Neuronal stem cell (in vitro differentiated cells): ENCODE measurements around the gene RAVER1.

Experiments used
- DNase-seq: peaks from one replicate; pipeline ENCODE4 v3.0.0-alpha.2; 2013; ENCODE audit warnings: low spot score
- H2AFZ ChIP-seq: one replicate; pipeline ENCODE4 v1.6.1; 2013; ENCODE audit warnings: mild to moderate bottlenecking, low read length, inconsistent platforms
- H2AK5ac ChIP-seq: 2 replicates; pipeline ENCODE4 v1.6.1; 2013; ENCODE audit warnings: low read depth, mild to moderate bottlenecking, inconsistent platforms, low read length, moderate library complexity, mixed read lengths
- H2BK120ac ChIP-seq: 2 replicates; pipeline ENCODE4 v1.6.1; 2013; ENCODE audit warnings: low read depth, mild to moderate bottlenecking, inconsistent platforms, low read length, moderate library complexity, mixed read lengths
- H2BK12ac ChIP-seq: one replicate; pipeline ENCODE4 v1.6.1; 2013; ENCODE audit warnings: low read length, inconsistent platforms
- H2BK15ac ChIP-seq: 2 replicates; pipeline ENCODE4 v1.6.1; 2013; ENCODE audit warnings: mild to moderate bottlenecking, low read length, inconsistent platforms, mixed read lengths
- H2BK5ac ChIP-seq: one replicate; pipeline ENCODE4 v1.6.1; 2013; ENCODE audit warnings: inconsistent platforms, mild to moderate bottlenecking, low read length, moderate library complexity
- H3K14ac ChIP-seq: one replicate; pipeline ENCODE4 v1.6.1; 2013; ENCODE audit warnings: low read length, inconsistent platforms
- H3K18ac ChIP-seq: 2 replicates; pipeline ENCODE4 v1.6.1; 2013; ENCODE audit warnings: low read length, inconsistent platforms
- H3K23ac ChIP-seq: 2 replicates; pipeline ENCODE4 v1.6.1; 2013; ENCODE audit warnings: low read depth, mild to moderate bottlenecking, mixed read lengths, low read length, inconsistent platforms; ENCODE audit not compliant: poor library complexity
- H3K27ac ChIP-seq: replicated peaks from 3 replicates; pipeline ENCODE4 v1.5.1; 2013; ENCODE audit warnings: low read length, inconsistent platforms
- H3K27me3 ChIP-seq, 3 experiments: 2 replicates each; pipeline ENCODE4 v1.6.1; 2013; ENCODE audit warnings: low read length in 3 of 3, mild to moderate bottlenecking in 2 of 3, inconsistent platforms in 1 of 3, low read depth in 1 of 3, mixed read lengths in 1 of 3, moderate library complexity in 1 of 3; ENCODE audit not compliant: control insufficient read depth in 3 of 3, insufficient read depth in 3 of 3
- H3K36me3 ChIP-seq, 2 donors: replicated peaks in 1 of 2; 2 replicates each; pipeline ENCODE4 v1.6.1; 2013; ENCODE audit warnings: low read length in 2 of 2; ENCODE audit not compliant: control insufficient read depth in 2 of 2, insufficient read depth in 2 of 2
- H3K4ac ChIP-seq: 2 replicates; pipeline ENCODE4 v1.6.1; 2013; ENCODE audit warnings: inconsistent platforms, mild to moderate bottlenecking, low read length, moderate library complexity
- H3K4me1 ChIP-seq, 2 donors: 1 replicate in 1 of 2; 2 replicates in 1 of 2; pipeline ENCODE4 v1.6.1; 2013; ENCODE audit warnings: low read length in 2 of 2, low read depth in 1 of 2; ENCODE audit not compliant: control insufficient read depth in 2 of 2, insufficient read depth in 1 of 2
- H3K4me2 ChIP-seq: one replicate; pipeline ENCODE4 v1.6.1; 2013; ENCODE audit warnings: mild to moderate bottlenecking, low read length, inconsistent platforms; ENCODE audit not compliant: insufficient read depth, poor library complexity, severe bottlenecking
- H3K4me3 ChIP-seq, 2 donors: 2 replicates each; pipeline ENCODE4 v1.5.1; 2013; ENCODE audit warnings: low read length in 2 of 2, mild to moderate bottlenecking in 2 of 2, inconsistent platforms in 1 of 2, moderate library complexity in 1 of 2
- H3K79me1 ChIP-seq: one replicate; pipeline ENCODE4 v1.6.1; 2013; ENCODE audit warnings: low read depth, mild to moderate bottlenecking, inconsistent platforms, low read length, moderate library complexity
- H3K9ac ChIP-seq: one replicate; pipeline ENCODE4 v1.6.1; 2013; ENCODE audit warnings: mild to moderate bottlenecking, low read depth, low read length, inconsistent platforms; ENCODE audit not compliant: poor library complexity
- H3K9me3 ChIP-seq, 2 donors: replicated peaks in 1 of 2; 2 replicates each; pipeline versions ENCODE3 to v1.6.1; 2013; ENCODE audit warnings: low read length in 2 of 2, mild to moderate bottlenecking in 2 of 2, inconsistent platforms in 1 of 2, low read depth in 1 of 2, mixed read lengths in 1 of 2, moderate library complexity in 1 of 2; ENCODE audit not compliant: control insufficient read depth in 2 of 2, insufficient read depth in 1 of 2
- H4K8ac ChIP-seq: one replicate; pipeline ENCODE4 v1.6.1; 2013; ENCODE audit warnings: low read depth, mild to moderate bottlenecking, inconsistent platforms, low read length, moderate library complexity
- H4K91ac ChIP-seq: one replicate; pipeline ENCODE4 v1.6.1; 2013; ENCODE audit warnings: low read length, low read depth, mild to moderate bottlenecking, inconsistent platforms; ENCODE audit not compliant: poor library complexity
- WGBS, 2 donors: extraction: QIAGEN DNeasy Blood & Tissue Kit; methylation state at CpG; one replicate each; pipeline ENCODE4 v1.1.7; 2013; ENCODE audit warnings: missing lambda C conversion rate in 2 of 2, mixed read lengths in 1 of 2; ENCODE audit not compliant: insufficient read length in 2 of 2, insufficient replicate concordance in 1 of 2; ENCODE audit errors: extremely low coverage in 2 of 2; 5-methylcytosine and 5-hydroxymethylcytosine counted together

Gene RAVER1

DNA sequence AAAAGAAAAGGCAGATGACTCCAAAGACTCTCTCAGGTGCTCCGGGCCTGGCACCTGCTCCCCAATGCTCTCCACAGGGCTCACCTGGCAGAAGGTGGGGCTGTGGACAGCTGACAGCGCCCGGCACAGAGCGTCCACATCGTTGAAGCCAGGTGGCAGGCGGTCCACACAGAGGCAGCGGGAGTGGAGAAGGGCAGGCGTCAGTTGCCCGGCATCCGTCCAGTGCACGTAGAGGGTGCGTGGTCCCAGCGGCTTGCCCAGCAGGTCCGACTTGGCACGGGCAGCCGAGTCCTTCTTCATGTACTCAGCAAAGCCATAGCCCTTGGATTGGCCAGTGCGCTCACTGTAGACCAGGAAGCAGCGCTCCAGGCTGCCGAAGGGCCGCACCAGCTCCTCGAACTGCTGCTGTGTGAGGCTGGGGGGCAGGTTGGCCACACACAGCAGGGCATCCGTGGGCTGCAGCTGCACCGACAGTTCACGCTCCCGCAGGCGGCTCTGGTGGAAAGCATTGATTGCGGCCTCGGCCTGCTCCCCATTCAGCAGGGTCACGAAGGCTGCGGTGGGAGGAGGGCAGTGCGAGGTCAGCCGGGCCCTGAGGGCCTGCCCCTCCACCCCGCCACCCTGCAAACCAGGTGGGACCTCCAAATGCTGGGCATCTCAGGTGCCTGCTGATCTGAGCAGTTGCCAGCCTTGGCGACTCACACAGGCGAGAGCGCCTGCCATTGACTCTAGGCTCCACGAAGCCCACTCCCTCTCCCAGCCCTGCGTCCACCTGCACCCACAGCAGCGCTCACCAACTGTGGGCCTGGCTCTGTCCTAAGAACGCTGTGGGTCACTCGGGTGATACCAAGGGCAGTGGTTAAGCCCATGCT lies 4.5 kb downstream of the RAVER1 start:
- H2BK12ac ChIP-seq = no peak overlapping the region
- no peaks in the 10 kb centered on the region for H3K27me3 ChIP-seq
- H2AK5ac ChIP-seq = no peak overlapping the region
- H3K23ac ChIP-seq = peak overlapping the region; percentile 80
- peaks cover 27% of the 10 kb centered on the region for H3K79me1 ChIP-seq
- peaks cover 6% of the 10 kb centered on the region in 2 donors for H3K4me1 ChIP-seq
- no peak overlapping the region for H4K91ac ChIP-seq
- H3K4me3 ChIP-seq = peak overlapping the region in 1 of 2 donors; percentile 19
- no peak overlapping the region for H2BK5ac ChIP-seq
- no peak overlapping the region for H3K18ac ChIP-seq
- H3K4ac ChIP-seq = no peak overlapping the region
- no CpG with 5 or more reads among the region's 41 CpGs for WGBS, 2 donors
- DNase-seq = no peak
- H4K8ac ChIP-seq = no peak overlapping the region
- H3K9me3 ChIP-seq = no peaks in the 10 kb centered on the region
- no peak overlapping the region for H2AFZ ChIP-seq
- H3K14ac ChIP-seq = no peak overlapping the region
- no peak overlapping the region for H2BK120ac ChIP-seq
- no peak overlapping the region for H3K27ac ChIP-seq
- peaks cover 54 to 81% of the 10 kb centered on the region in 2 donors for H3K36me3 ChIP-seq
- no peak overlapping the region for H3K4me2 ChIP-seq
- H2BK15ac ChIP-seq = no peak overlapping the region
- H3K9ac ChIP-seq = peak overlapping the region; percentile 21

DNA sequence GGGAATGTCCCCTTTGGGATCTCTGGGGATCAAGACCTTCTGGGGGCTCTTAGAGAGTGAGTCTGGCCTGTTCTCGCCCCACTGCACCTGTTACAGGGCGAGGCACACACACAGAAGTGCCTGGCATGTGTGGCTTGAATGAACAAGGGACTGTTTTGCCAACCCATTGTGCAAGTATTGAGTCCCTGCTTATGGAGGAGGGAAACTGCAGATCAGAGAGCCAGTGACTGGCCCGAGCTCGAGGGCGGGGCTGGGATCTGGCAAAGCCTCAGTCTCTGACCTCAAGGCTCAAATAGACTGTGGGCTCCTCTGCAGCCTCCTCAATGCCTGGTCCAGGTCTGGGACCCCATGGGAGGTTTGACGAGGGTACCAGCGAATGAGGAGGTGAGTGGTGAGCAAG lies 5.5 kb downstream of the RAVER1 start:
- H2AFZ ChIP-seq = no peak overlapping the region
- peaks cover 30% of the 10 kb centered on the region for H3K79me1 ChIP-seq
- H4K91ac ChIP-seq = no peak overlapping the region
- H3K14ac ChIP-seq = no peak overlapping the region
- H2BK5ac ChIP-seq = no peak overlapping the region
- WGBS, 2 donors = no CpG with 5 or more reads among the region's 7 CpGs
- H3K4me1 ChIP-seq = peaks cover 6% of the 10 kb centered on the region in 2 donors
- H3K9ac ChIP-seq = no peak overlapping the region
- no peak overlapping the region for H3K4me2 ChIP-seq
- H3K9me3 ChIP-seq = no peaks in the 10 kb centered on the region
- H3K36me3 ChIP-seq = peaks cover 62 to 91% of the 10 kb centered on the region in 2 donors
- DNase-seq = no peak
- no peak overlapping the region for H3K18ac ChIP-seq
- H2BK120ac ChIP-seq = no peak overlapping the region
- no peak overlapping the region for H2BK12ac ChIP-seq
- H3K4ac ChIP-seq = no peak overlapping the region
- H2AK5ac ChIP-seq = no peak overlapping the region
- no peak overlapping the region for H3K27ac ChIP-seq
- H3K27me3 ChIP-seq = no peaks in the 10 kb centered on the region
- no peak overlapping the region for H2BK15ac ChIP-seq
- H3K23ac ChIP-seq = no peak overlapping the region
- H4K8ac ChIP-seq = peak overlapping the region; percentile 6
- H3K4me3 ChIP-seq = no peak overlapping the region

DNA sequence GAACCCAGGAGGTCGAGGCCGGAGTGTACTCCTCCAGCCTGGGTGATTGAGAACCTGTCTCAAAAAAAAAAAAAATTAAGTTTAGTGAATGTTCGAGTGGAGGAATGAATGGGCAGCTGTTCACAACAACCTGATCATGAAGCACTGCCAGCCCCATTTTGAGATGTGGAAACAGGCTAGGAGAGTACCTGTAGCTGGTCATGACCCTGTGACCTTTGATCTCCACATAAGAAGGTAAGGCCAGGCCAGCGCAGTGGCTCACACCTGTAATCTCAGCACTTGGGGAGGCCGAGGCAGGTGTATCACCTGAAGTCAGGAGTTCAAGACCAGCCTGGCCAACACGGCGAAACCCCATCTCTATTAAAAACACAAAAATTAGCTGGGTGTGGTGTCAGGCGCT lies 7.6 kb downstream of the RAVER1 start:
- Histone ChIP-seq H3K79me1 (peaks cover 27% of the 10 kb centered on the region), H3K4me3 (no peak overlapping the region), H3K36me3 (peaks cover 74 to 98% of the 10 kb centered on the region in 2 donors), H4K91ac (no peak overlapping the region), H3K27ac (no peak overlapping the region), H2BK5ac (no peak overlapping the region), H3K4ac (no peak overlapping the region), H3K9me3 (no peaks in the 10 kb centered on the region), H2BK12ac (no peak overlapping the region), H2BK15ac (no peak overlapping the region), H2AFZ (no peak overlapping the region), H3K27me3 (no peaks in the 10 kb centered on the region), H3K9ac (no peak overlapping the region), H3K23ac (no peak overlapping the region), H3K14ac (no peak overlapping the region), H4K8ac (no peak overlapping the region), H2AK5ac (no peak overlapping the region), H3K4me2 (no peak overlapping the region), H3K4me1 (no peaks in the 10 kb centered on the region), H2BK120ac (no peak overlapping the region), H3K18ac (no peak overlapping the region)
- WGBS, 2 donors = no CpG with 5 or more reads among the region's 8 CpGs
- no peak for DNase-seq

DNA sequence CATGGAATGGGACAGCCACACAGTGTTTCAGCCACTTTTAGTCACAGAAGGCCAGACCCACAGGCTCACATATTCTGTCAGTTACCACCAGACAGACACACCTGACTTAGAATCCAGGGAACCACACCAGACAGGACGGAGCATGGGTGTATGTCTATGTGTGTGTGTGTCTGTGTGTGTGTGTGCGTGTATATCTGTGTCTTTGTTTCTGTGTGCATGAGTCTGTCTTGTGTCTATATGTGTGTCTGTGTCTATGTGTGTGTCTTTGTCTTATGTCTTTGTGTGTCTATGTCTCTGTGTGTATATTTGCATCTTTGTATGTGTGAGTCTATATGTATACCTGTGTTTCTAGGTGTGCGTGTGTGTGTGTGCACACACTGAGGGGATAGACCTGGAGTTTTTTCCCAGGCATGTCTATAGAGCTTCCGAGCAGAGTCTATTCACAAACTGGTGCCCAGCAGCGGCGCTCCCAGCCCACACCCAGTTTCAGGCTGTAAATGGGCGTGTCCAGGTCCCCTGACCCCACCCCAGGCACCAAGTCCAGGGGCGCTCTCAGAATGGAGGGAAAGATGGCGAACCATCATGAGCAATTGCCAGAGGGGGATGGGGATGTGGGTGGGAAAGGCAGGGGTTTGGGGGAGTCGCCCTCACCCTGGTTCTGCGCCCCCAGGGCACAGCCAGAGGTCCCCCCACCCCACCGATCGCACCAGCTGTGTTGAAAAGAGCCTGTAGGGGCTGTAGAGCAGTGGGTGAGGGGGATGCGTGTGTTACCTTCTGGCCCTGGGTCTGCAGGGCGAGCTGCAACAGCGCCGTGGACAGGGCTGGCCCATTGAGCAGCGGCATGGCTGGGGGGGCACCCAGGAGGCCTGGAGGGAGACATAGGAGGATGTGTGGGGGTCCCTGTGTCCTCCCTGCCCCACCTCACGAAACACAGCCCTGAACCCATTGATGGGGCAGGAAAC lies 11.2 kb downstream of the RAVER1 start:
- H3K36me3 ChIP-seq = peaks cover 62 to 95% of the 10 kb centered on the region in 2 donors
- H3K9me3 ChIP-seq = no peaks in the 10 kb centered on the region
- H2BK12ac ChIP-seq = no peak overlapping the region
- no peak overlapping the region for H3K14ac ChIP-seq
- H2BK5ac ChIP-seq = peak overlapping the region; percentile 75
- H2AK5ac ChIP-seq = no peak overlapping the region
- peak overlapping the region; percentile 43 for H4K8ac ChIP-seq
- no peak overlapping the region for H2BK15ac ChIP-seq
- no peak overlapping the region for H3K9ac ChIP-seq
- WGBS, 2 donors = no CpG with 5 or more reads among the region's 19 CpGs
- no peaks in the 10 kb centered on the region for H3K27me3 ChIP-seq
- H3K4me3 ChIP-seq = no peak overlapping the region
- no peak overlapping the region for H2AFZ ChIP-seq
- H2BK120ac ChIP-seq = no peak overlapping the region
- no peak overlapping the region for H3K27ac ChIP-seq
- H3K79me1 ChIP-seq = peaks cover 13% of the 10 kb centered on the region
- H3K18ac ChIP-seq = no peak overlapping the region
- no peaks in the 10 kb centered on the region for H3K4me1 ChIP-seq
- H4K91ac ChIP-seq = no peak overlapping the region
- H3K4me2 ChIP-seq = no peak overlapping the region
- peak overlapping the region; percentile 25 for H3K23ac ChIP-seq
- DNase-seq = no peak
- H3K4ac ChIP-seq = no peak overlapping the region
